Immature natural killer cell (primary cell): Measurements from ENCODE around the gene KCNK5. TPM values are rescaled to one million over a fixed set of nuclear protein-coding genes. Genes with fewer than 3 reads are reported as not detected.

Source experiments
- DNase-seq, 3 donors: peaks; one replicate each; pipeline ENCODE4 v3.0.0; 2022; ENCODE audit warnings: mixed read lengths in 1 of 3
- H3K27ac Mint-ChIP-seq, 6 donors: one replicate each; pipeline ENCODE4 v1.8.0; 2020; ENCODE audit warnings: mixed read lengths in 6 of 6, mild to moderate bottlenecking in 5 of 6, inconsistent platforms in 4 of 6, moderate library complexity in 3 of 6
- H3K27me3 Mint-ChIP-seq, 3 donors: one replicate each; pipeline ENCODE4 v1.8.0; 2020 to 2021; ENCODE audit warnings: low read depth in 3 of 3, mild to moderate bottlenecking in 3 of 3, mixed read lengths in 3 of 3, moderate library complexity in 3 of 3, inconsistent platforms in 1 of 3
- H3K36me3 Mint-ChIP-seq, 3 donors: one replicate each; pipeline ENCODE4 v1.8.0; 2020; ENCODE audit warnings: mixed read lengths in 3 of 3, inconsistent platforms in 2 of 3, mild to moderate bottlenecking in 2 of 3
- H3K4me1 Mint-ChIP-seq, 2 donors: one replicate each; pipeline ENCODE4 v1.8.0; 2020; ENCODE audit warnings: inconsistent platforms in 2 of 2, mild to moderate bottlenecking in 2 of 2, mixed read lengths in 2 of 2, moderate library complexity in 1 of 2
- H3K4me3 Mint-ChIP-seq, 5 donors: one replicate each; pipeline ENCODE4 v1.8.0; 2020; ENCODE audit warnings: mild to moderate bottlenecking in 5 of 5, mixed read lengths in 5 of 5, inconsistent platforms in 3 of 5, moderate library complexity in 3 of 5
- H3K9me3 Mint-ChIP-seq, 6 donors: one replicate each; pipeline ENCODE4 v1.8.0; 2020; ENCODE audit warnings: mild to moderate bottlenecking in 6 of 6, mixed read lengths in 6 of 6, inconsistent platforms in 4 of 6, moderate library complexity in 3 of 6
- polyA plus RNA-seq, 3 donors: library from polyadenylated mRNA; unstranded; fragments of 300-500 nt; fragmentation: Illumina TruSeq; gene quantifications; one replicate each; pipeline ENCODE4 v1.2.3, GENCODE V29; 2021

KCNK5 gene
- polyA plus RNA-seq, 3 donors from 2014 or later, result 0.08 TPM; not detected in 2

DNA sequence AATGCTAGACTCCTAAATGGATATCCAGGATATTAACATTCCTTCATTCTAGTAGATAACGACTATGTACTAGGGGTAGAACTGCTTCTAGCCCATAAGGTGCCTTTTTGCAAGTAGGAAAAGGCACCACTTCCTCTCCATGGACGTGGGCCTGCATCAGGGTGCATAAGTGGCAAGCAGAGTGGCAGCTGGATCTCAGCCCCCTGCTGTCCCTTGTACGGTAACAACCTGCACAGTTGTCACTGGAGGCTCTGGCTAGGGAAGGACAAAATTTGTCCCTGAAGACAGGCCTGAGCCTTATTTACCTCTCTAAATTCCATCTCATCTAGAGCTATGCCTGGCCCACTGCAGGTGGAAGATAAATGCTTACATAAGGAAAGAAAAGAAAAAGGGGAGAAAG lies 71.8 kb downstream of the KCNK5 start:
- Mint-ChIP-seq H3K27me3 (peaks cover 0 to 2% (median 1%) of the 10 kb centered on the region in 3 donors), H3K36me3 (peaks cover 0 to 5% (median 0%) of the 10 kb centered on the region in 3 donors), H3K4me3 (no peak overlapping the region), H3K27ac (no peak overlapping the region), H3K4me1 (no peaks in the 10 kb centered on the region), H3K9me3 (no peaks in the 10 kb centered on the region)
- DNase-seq, result no peak

DNA sequence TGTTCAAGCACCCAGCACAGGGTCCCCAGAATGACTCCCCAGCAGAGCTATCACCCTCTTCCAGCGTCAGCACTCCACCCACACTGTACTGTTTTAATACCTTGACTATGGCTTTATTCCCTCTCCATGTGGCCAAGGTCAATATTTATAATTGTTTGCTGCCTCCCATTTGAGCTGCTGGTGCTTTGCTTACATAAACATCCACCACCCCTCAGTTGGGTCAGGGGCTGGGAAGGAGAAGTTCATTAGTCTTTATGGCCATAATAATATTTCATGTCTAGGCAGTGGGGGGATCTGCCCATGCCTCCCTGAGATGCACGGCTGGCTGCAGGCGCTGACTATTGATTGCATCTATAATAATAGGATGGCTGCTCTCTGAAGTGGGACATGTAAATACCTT lies 72.5 kb downstream of the KCNK5 start:
- Mint-ChIP-seq H3K27me3 (peaks cover 0 to 2% (median 1%) of the 10 kb centered on the region in 3 donors), H3K27ac (no peak overlapping the region), H3K4me1 (no peaks in the 10 kb centered on the region), H3K4me3 (no peak overlapping the region), H3K9me3 (no peaks in the 10 kb centered on the region), H3K36me3 (peaks cover 0 to 5% (median 0%) of the 10 kb centered on the region in 3 donors)
- no peak for DNase-seq

DNA sequence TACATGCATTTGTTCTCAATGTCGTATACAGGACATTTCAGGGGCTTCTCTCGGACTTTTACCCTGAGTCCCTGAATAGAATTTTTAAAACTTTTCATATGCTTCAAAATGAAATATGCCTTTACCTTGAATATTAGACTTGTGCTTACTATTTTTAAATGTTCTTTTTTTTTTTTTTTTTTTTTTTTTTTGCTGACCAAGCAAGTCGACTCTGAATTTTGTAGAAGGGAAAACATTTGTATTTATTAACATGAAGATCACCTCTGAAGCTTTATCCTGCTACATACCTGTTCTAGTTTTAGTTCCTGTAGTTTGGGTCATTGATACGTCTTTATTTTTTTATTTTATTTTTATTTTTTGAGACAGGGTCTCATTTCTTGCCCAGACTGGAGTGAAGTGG lies 74.6 kb downstream of the KCNK5 start:
- no peak for DNase-seq
- Mint-ChIP-seq H3K4me3 (no peak overlapping the region), H3K27ac (no peak overlapping the region), H3K27me3 (peaks cover 3 to 9% (median 4%) of the 10 kb centered on the region in 3 donors), H3K9me3 (no peaks in the 10 kb centered on the region), H3K4me1 (no peaks in the 10 kb centered on the region), H3K36me3 (no peaks in the 10 kb centered on the region)

DNA sequence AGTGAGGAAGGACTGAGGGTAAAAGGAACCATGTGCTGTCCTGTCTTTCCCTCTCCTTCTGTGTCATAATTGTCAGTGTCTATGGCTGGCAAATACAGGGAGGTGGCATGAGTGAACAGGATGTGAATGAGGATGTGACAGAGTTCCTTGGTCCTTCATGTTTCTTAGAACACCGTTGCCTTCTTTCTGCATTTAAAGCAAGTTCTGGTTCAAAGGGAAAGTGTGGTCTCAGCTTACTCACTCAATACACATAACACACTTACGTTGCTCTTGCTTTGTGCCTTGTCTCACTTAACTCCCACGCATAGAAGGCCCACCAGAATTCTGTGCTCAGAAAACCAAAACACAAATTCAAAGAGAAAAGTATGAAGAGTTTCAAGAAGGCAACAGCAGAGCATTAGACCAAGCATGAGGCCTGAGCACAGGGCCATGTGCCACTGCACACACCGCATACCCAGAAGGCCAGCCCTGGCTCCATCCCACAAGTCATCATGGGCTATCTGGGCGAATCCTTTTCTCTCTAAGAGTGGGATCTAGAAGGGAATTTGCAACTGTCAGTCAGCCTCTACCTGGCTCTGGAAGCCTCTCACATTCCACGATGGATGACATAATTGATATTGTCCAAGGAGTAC lies 75.4 kb downstream of the KCNK5 start:
- H3K4me1 Mint-ChIP-seq, result no peaks in the 10 kb centered on the region
- no peak overlapping the region for H3K27ac Mint-ChIP-seq
- DNase-seq, result no peak
- no peaks in the 10 kb centered on the region for H3K9me3 Mint-ChIP-seq
- H3K36me3 Mint-ChIP-seq, result no peaks in the 10 kb centered on the region
- H3K4me3 Mint-ChIP-seq, result no peak overlapping the region
- H3K27me3 Mint-ChIP-seq, result peaks cover 3 to 9% (median 5%) of the 10 kb centered on the region in 3 donors

DNA sequence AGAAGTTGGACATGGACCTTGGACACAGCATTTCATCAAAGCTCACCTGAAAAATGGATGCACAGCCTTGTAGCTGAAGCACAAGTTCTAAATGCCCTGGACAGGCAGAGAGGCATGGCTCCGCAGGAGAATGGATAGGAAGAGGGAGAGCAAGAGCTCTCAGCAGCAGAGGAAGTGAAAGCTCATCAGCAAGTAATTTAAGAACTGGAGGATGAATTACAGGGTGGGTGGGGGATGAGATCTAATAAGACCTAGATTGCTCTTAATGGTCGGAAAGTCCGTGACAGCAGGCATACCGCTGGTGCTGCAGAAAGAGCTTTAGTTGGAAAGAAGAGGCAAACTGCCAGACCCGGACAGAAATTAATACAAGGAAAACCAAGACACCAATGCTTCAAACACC lies 77.0 kb downstream of the KCNK5 start:
- Mint-ChIP-seq H3K27me3 (peaks cover 1 to 11% (median 10%) of the 10 kb centered on the region in 3 donors), H3K27ac (no peak overlapping the region), H3K4me3 (no peak overlapping the region), H3K9me3 (no peaks in the 10 kb centered on the region), H3K36me3 (no peaks in the 10 kb centered on the region), H3K4me1 (no peaks in the 10 kb centered on the region)
- DNase-seq, result no peak

DNA sequence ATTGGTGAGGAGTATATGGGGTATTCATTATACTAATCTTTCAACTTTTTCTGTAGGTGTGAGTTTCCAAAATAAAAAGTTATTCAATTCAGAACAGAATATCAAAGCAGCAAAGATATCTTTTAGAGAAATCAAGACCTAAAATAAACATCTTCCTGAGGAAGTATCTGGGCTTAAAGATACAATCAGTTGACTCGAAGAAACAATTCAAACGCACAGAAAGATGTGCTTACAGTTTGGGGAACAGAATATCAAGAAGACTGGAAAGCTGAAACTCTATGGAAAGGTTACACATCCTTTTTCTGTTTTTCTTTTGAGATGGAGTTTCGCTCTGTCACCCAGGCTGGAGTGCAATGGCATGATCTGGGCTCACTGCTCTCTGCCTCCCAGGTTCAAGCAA lies 78.1 kb downstream of the KCNK5 start:
- no peak for DNase-seq
- Mint-ChIP-seq H3K4me3 (no peak overlapping the region), H3K36me3 (no peaks in the 10 kb centered on the region), H3K27me3 (peaks cover 1 to 11% (median 10%) of the 10 kb centered on the region in 3 donors), H3K4me1 (no peaks in the 10 kb centered on the region), H3K9me3 (no peaks in the 10 kb centered on the region), H3K27ac (no peak overlapping the region)

DNA sequence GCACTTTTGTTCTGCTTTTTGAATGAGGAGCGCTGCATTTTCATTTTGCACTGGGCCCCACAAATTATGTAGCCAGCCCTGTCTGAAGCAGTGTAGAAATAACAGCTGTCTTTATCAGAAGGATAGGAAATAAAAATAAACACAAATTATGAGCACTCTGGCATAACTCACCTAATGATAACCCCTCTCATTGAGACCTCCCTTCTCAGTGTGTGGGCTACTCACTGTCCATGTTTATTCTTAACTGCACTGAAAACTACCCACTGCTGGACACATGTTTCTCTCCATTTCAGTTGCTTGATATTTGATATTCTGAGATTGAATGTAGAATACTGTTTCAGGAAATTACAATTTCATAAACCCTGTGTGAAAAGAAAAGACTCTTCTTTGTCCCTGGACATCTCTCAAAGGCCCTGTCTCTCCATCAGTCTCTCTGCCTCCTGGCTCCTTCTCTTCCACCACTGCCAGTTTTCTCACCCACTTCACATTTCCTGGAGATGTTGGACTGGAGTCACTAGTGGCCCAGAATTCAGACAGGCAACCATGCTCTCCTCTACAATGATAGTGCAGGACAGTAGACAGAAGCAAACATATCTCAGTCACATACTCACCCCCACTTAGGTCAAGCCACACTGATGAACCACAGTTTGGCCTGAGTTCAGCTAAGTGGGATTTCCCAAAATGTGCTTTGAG lies 84.6 kb downstream of the KCNK5 start:
- Mint-ChIP-seq H3K9me3 (peaks cover 0 to 2% (median 0%) of the 10 kb centered on the region in 6 donors), H3K27me3 (peaks cover 3 to 12% (median 11%) of the 10 kb centered on the region in 3 donors), H3K4me1 (no peaks in the 10 kb centered on the region), H3K27ac (no peak overlapping the region), H3K4me3 (no peak overlapping the region), H3K36me3 (no peaks in the 10 kb centered on the region)
- no peak for DNase-seq

DNA sequence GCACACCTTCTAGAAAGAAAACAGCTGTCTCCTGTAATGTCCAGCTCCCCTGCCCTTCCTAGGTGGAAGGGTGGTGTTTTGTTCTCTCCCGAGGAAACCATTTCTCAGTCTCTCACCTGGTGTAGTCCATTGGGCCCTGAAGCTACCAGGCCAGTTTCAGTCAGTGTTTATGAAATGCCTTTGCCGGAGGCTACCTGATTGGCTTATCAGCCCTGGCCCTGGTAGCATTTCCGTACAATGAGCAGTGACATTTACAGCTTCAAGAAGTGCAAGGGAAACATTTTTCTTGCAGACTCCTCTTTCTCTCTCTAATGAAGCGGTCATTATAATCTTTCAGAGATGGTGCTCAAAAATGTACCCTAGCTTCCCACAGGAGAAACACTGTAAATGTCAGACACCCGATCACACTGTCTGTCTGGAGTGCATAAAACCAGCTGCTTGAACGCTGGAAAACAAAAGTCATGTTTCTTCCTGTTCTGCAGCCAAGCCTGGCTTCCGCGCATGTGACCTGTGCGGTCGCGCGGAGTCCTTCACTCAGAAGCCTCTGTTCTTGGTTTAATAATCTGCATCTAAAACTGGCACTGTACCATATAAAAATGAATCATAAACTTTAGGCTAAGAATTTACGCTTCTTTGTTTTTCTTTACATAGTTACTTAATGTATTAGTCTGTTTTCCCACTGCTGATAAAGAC lies 85.9 kb downstream of the KCNK5 start:
- peak overlapping the region in 1 of 5 donors; percentile 64 for H3K4me3 Mint-ChIP-seq

DNA sequence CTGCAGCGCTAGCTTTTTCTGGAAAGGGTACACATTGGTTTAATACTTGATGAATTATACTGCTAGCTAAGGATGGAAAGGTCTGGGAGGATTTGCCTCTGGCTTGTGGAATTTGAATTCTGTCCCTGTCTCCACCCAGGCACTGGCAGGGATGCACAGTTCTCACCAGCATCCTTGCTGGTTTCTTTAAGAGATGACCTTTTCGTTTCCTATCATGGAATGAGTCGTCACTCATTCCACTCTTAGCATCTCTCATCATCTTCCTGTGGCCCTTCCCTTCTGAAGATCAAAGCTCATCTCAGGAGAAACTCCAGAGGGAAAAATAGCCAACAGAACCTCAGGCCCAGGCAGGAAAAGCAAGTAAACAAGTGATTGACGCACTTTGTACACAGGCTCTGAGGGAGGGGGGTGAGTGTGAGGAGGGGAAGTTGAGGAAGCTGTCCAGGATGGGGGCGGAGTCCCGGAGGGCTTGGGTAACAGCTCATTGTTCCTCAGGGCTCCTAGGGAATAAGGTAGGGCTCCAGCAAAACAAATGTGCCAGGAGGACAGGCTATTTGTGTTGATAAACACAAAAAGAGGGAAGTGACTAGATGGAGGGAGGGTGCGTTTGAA lies 88.6 kb downstream of the KCNK5 start:
- Mint-ChIP-seq H3K9me3 (peaks cover 0 to 24% (median 4%) of the 10 kb centered on the region in 6 donors), H3K4me3 (no peak overlapping the region), H3K36me3 (no peaks in the 10 kb centered on the region), H3K4me1 (no peaks in the 10 kb centered on the region), H3K27ac (no peak overlapping the region), H3K27me3 (peaks cover 7 to 12% (median 8%) of the 10 kb centered on the region in 3 donors)
- DNase-seq, result no peak

More for the DNA sequence above, 85.9 kb downstream of the KCNK5 start:
- Mint-ChIP-seq H3K9me3 (peaks cover 0 to 9% (median 0%) of the 10 kb centered on the region in 6 donors), H3K27ac (peak overlapping the region in 1 of 6 donors; percentile 42), H3K36me3 (no peaks in the 10 kb centered on the region), H3K27me3 (peaks cover 3 to 15% (median 9%) of the 10 kb centered on the region in 3 donors), H3K4me1 (no peaks in the 10 kb centered on the region)
- no peak for DNase-seq

Other genes starting within 250 kb of the KCNK5 start
- gene GLP1R, start 180.7 kb downstream of the KCNK5 start, polyA plus RNA-seq, result under 1 TPM in 1 of 3 donors, not detected in 2; 0.87 TPM
- gene SAYSD1, start 114.3 kb downstream of the KCNK5 start, polyA plus RNA-seq, result 10 to 100 TPM; 10.4 to 17.4 (median 16.1) TPM
- 1 to 10 TPM in 1 of 3 donors, under 1 TPM in 1, not detected in 1; 0.53 to 1.1 TPM for gene KCNK17, start 84.9 kb upstream of the KCNK5 start, polyA plus RNA-seq
- gene KCNK16, start 93.2 kb upstream of the KCNK5 start, polyA plus RNA-seq, result not detected